Smooth muscle cell (in vitro differentiated cells): ENCODE measurements around the gene CALHM3. TPM values are rescaled to one million over a fixed set of nuclear protein-coding genes. Genes with fewer than 3 reads are reported as not detected.
"Not testable (repeated sequence)": the region's sequence is repeated elsewhere in the genome, so short reads cannot be mapped to it uniquely, and the experiment has no call there.

Experiments used
- DNase-seq: peaks from one replicate; lab custom pipeline; 2025; ENCODE audit not compliant: unreplicated experiment; lab: John Stamatoyannopoulos, UW
- H2AFZ ChIP-seq: fragments of 200-600 bp; sonication (generic); 2 replicates; pipeline ENCODE4 v1.6.0; 2016; ENCODE audit warnings: antibody characterized with exemption, low read depth, mild to moderate bottlenecking
- H3F3A ChIP-seq: fragments of 200-600 bp; sonication (generic); 2 replicates; pipeline ENCODE4 v1.6.0; 2017; ENCODE audit warnings: antibody characterized with exemption, low read depth
- H3K27ac ChIP-seq: fragments of 200-600 bp; sonication (generic); 2 replicates; pipeline ENCODE4 v1.5.1; 2016; ENCODE audit warnings: low read depth, mild to moderate bottlenecking
- H3K27me3 ChIP-seq: fragments of 200-600 bp; sonication (generic); 2 replicates; pipeline ENCODE4 v1.6.1; 2016; ENCODE audit warnings: low read depth, mild to moderate bottlenecking
- H3K36me3 ChIP-seq: fragments of 200-600 bp; sonication (generic); 2 replicates; pipeline ENCODE4 v1.5.1; 2016; ENCODE audit warnings: low read depth
- H3K4me1 ChIP-seq: fragments of 200-600 bp; sonication (generic); 2 replicates; pipeline ENCODE4 v1.5.1; 2016; ENCODE audit warnings: low read depth
- H3K4me2 ChIP-seq: fragments of 200-600 bp; sonication (generic); 2 replicates; pipeline ENCODE4 v1.6.0; 2016; ENCODE audit warnings: mild to moderate bottlenecking
- H3K4me3 ChIP-seq: fragments of 200-600 bp; sonication (generic); 2 replicates; pipeline ENCODE4 v1.5.1; 2016; ENCODE audit warnings: mild to moderate bottlenecking
- H3K79me2 ChIP-seq: fragments of 200-600 bp; sonication (generic); 2 replicates; pipeline ENCODE4 v1.6.0; 2016; ENCODE audit warnings: low read depth, mild to moderate bottlenecking
- H3K9ac ChIP-seq: fragments of 200-600 bp; sonication (generic); 2 replicates; pipeline ENCODE4 v1.6.0; 2016; ENCODE audit warnings: low read depth
- H3K9me3 ChIP-seq: fragments of 200-600 bp; sonication (generic); replicated peaks from 2 replicates; pipeline ENCODE4 v1.5.1; 2016; ENCODE audit warnings: low read depth
- H4K20me1 ChIP-seq: fragments of 200-600 bp; sonication (generic); 2 replicates; pipeline ENCODE4 v1.6.0; 2016; ENCODE audit warnings: low read depth
- CTCF ChIP-seq: fragments of 200-600 bp; sonication (generic); IDR thresholded peaks from 2 replicates; pipeline ENCODE4 v1.5.1; 2017; ENCODE audit warnings: borderline replicate concordance, mild to moderate bottlenecking, antibody characterized with exemption; ENCODE audit not compliant: insufficient read depth, poor library complexity, severe bottlenecking
- WGBS: methylation state at CpG from one replicate; pipeline ENCODE4 v1.1.7; 2016; ENCODE audit warnings: low lambda C conversion rate; 5-methylcytosine and 5-hydroxymethylcytosine counted together
- polyA plus RNA-seq: library from polyadenylated mRNA; unstranded; fragments of >200 nt; fragmentation: Nextera tagmentation; extraction: Ambion mirVana; gene quantifications from 2 replicates; pipeline ENCODE4 v1.2.1, GENCODE V29; 2016
- total RNA-seq: library from RNA; depleted of rRNA; stranded (reverse); fragments of >200 nt; gene quantifications from 2 replicates; pipeline ENCODE4 v1.2.3, GENCODE V29; 2014

The CALHM3 gene
- total RNA-seq (not detected in 2 replicates), polyA plus RNA-seq (not detected in 2 replicates)

DNA sequence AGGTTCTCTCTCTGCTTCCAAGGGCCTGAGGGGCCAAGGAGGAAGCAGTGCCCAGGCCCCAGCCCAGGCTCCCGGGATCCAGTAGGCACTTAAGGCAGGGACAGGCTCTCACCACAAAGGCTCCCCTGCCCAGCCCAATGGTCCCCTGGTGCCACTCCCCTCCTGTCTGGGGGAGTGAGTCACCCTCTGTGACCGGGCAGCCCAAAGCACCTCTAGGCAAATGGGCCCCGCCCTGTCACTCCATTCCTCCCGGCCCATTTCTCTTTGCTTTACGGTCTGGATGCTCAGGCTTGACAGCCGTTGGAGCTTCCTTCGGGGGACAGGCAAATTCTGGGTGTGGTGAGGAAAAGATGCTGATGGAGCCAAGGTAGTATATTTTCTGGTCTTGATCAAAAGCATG lies at the start of gene CALHM3:
CALHM3 (minus strand) TSS at position 106 of the 400 bp plus-strand sequence. CDS start 208 bp downstream, outside the sequence.
- H3K27ac ChIP-seq = no peak within 1 kb of the TSS
- H3K36me3 ChIP-seq = no peaks in the 10 kb centered on the region
- H3K79me2 ChIP-seq = no peaks in the 10 kb centered on the region
- no peak within 1 kb of the TSS for H3K9ac ChIP-seq
- WGBS = 41% methylated on average over 6 of the region's 7 CpGs
- H2AFZ ChIP-seq = no peak within 1 kb of the TSS
- no peaks in the 10 kb centered on the region for H4K20me1 ChIP-seq
- no peak within 1 kb of the TSS for H3K4me2 ChIP-seq
- no peaks in the 10 kb centered on the region for H3F3A ChIP-seq
- TF ChIP-seq CTCF = no peak
- no peak for DNase-seq
- H3K27me3 ChIP-seq = no peaks in the 10 kb centered on the region
- no peak within 1 kb of the TSS for H3K4me3 ChIP-seq
- peaks cover 3% of the 10 kb centered on the region for H3K4me1 ChIP-seq
- no peaks in the 10 kb centered on the region for H3K9me3 ChIP-seq

GRCh38 chr10:103528549-103528948 lies 49.5 kb upstream of the CALHM3 start:
- H3K27ac ChIP-seq = no peak overlapping the region

GRCh38 chr10:103527476-103527875 lies 48.4 kb upstream of the CALHM3 start:
- 31% methylated on average over 2 of the region's 2 CpGs for WGBS
- H3K4me3 ChIP-seq, H3K9ac ChIP-seq, H3K79me2 ChIP-seq, DNase-seq, H2AFZ ChIP-seq, H3K27me3 ChIP-seq, H3K36me3 ChIP-seq, H3F3A ChIP-seq, H3K4me1 ChIP-seq, H4K20me1 ChIP-seq, H3K4me2 ChIP-seq: not testable (repeated sequence)
- H3K27ac ChIP-seq = peak overlapping the region; percentile 46
- peaks cover 15% of the 10 kb centered on the region for H3K9me3 ChIP-seq

More at GRCh38 chr10:103528549-103528948, 49.5 kb upstream of the CALHM3 start:
- Histone ChIP-seq H3K79me2 (no peaks in the 10 kb centered on the region), H3K9me3 (peaks cover 15% of the 10 kb centered on the region), H2AFZ (no peak overlapping the region), H3K4me2 (no peak overlapping the region), H3K36me3 (no peaks in the 10 kb centered on the region), H3K9ac (no peak overlapping the region), H3K27me3 (no peaks in the 10 kb centered on the region), H3K4me1 (no peaks in the 10 kb centered on the region), H3K4me3 (no peak overlapping the region), H3F3A (no peaks in the 10 kb centered on the region), H4K20me1 (no peaks in the 10 kb centered on the region)
- no peak for DNase-seq
- no peak for TF ChIP-seq CTCF

DNA sequence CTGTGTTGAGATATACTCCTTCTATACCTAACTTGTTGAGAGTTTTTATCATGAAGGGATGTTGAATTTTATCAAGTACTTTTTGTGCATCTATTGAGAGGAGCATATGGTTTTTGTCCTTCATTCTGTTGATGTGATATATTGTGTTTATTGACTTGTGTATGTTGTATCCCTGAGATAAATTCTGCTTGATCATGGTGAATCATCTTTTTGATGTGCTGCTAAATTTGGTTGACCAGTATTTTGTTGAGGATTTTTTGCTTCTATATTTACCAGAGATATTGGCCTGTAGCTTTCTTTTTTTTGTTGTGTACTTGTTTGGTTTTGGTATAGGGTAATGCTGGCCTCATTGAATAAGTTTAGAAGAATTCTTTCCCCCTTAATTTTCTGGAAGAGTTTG lies 46.9 kb upstream of the CALHM3 start:
- Histone ChIP-seq H3K79me2 (no peaks in the 10 kb centered on the region), H3K4me2 (no peak overlapping the region), H3K36me3 (no peaks in the 10 kb centered on the region), H3K9me3 (peaks cover 11% of the 10 kb centered on the region), H3K27me3 (no peaks in the 10 kb centered on the region), H3K4me3 (no peak overlapping the region), H3K4me1 (no peaks in the 10 kb centered on the region), H2AFZ (no peak overlapping the region), H3F3A (no peaks in the 10 kb centered on the region), H4K20me1 (no peaks in the 10 kb centered on the region), H3K9ac (no peak overlapping the region), H3K27ac (no peak overlapping the region)
- DNase-seq = no peak
- no peak for TF ChIP-seq CTCF
